Gastrocnemius medialis (tissue), 4 donors: Measurements from ENCODE around the gene NLRP6.

Source experiments
- CTCF ChIP-seq, 5 experiments: fragments of 450-650 bp in 3 of 5; fragments of 200-600 bp in 2 of 5; sonication (generic) in 2 of 5; IDR thresholded peaks in 4 of 5; conservative IDR thresholded peaks in 1 of 5; 1 replicate in 4 of 5; 2 replicates in 1 of 5; pipeline ENCODE4 v1.5.1; 2016 to 2019; ENCODE audit warnings: antibody characterized with exemption in 5 of 5, mild to moderate bottlenecking in 3 of 5, moderate library complexity in 3 of 5
- POLR2A ChIP-seq, 2 donors: fragments of 450-650 bp; IDR thresholded peaks; one replicate each; pipeline ENCODE4 v1.6.1; 2017; ENCODE audit warnings: antibody characterized with exemption in 2 of 2, mild to moderate bottlenecking in 2 of 2, moderate library complexity in 2 of 2

- TF ChIP-seq CTCF (IDR thresholded peaks at IDR 0.05 in 4 of 5, conservative IDR thresholded peaks at IDR 0.05 in 1 of 5) = no peak
- no peak for TF ChIP-seq POLR2A (IDR thresholded peaks at IDR 0.05)
Measured at GRCh38 chr11:294780-295179, 16.6 kb downstream of the NLRP6 start.
